T follicular helper cell (primary cell): ENCODE measurements around the gene CHST5.
"Not testable (repeated sequence)": the region's sequence is repeated elsewhere in the genome, so short reads cannot be mapped to it uniquely, and the experiment has no call there.

ENCODE experiments used
- DNase-seq: peaks from one replicate; pipeline ENCODE4 v3.0.0-alpha.2; 2020; ENCODE audit warnings: low read depth

CHST5 gene

DNA sequence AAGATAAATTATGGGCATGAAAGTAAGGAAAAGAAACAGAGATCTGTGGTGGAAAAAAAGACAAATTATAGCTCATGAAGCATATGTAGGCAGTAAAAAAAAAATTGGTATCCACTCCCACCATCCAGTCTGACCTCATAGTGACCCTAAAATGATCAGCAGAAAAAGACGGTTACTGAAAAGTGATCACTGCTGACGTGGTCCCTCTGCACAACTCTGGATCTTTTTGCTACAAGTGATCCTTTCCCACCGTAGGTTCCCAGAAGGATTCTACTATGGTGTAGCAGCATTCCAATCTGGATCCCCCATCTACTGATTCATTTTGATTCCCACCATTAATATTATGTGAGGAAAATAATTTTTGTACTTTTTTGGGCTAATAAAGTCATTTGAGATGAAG lies 29.8 kb downstream of the CHST5 start:
- DNase-seq = no peak

DNA sequence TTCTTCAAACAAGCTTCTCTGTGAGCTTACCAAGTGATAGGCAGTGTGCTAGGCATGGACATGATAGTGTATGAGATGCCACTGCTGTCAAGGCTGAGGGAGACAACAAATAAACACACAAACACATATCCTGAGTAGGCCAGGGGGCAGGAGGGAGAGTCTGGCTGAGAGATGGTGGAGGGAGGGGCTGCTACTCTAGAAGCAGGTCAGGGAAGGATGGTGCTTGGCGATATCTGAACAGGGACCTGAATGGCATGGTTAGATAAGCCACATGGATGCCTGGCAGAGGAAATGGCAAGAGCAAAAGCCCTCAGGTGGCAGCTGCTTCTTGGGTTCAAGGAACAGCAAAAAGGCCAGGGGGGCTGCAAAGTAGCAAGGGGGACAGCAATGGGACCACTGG lies 32.1 kb downstream of the CHST5 start:
- no peak for DNase-seq

DNA sequence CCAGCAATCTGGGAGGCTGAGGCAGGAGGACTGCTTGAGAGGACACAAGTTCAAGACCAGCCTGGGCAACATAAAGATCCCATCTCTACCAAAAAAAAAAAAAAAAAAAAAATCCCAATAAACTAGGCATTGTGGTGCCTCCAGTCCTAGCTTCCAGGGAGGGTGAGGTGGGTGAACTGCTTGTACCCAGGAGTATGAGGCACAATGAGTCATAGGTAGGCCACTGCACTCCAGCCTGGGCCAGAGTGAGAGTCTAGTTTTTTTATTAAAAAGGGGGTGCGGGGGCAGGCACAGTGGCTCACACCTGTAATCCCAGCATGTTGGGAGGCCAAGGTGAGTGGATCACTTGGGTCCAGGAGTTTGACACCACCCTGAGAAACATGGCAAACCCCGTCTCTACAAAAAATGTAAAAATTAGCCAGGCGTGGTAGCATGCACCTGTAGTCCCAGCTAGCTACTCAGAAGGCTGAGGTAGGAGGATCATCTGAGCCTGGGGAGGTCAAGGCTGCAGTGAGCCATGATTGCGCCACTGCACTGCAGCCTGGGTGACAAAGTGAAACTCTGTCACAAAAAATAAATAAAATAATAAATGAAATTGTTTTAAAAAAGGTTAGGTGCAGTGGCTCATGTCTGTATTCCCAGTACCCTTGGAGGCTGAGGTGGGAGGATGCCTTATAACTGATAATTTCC lies 32.8 kb downstream of the CHST5 start:
- DNase-seq = no peak

DNA sequence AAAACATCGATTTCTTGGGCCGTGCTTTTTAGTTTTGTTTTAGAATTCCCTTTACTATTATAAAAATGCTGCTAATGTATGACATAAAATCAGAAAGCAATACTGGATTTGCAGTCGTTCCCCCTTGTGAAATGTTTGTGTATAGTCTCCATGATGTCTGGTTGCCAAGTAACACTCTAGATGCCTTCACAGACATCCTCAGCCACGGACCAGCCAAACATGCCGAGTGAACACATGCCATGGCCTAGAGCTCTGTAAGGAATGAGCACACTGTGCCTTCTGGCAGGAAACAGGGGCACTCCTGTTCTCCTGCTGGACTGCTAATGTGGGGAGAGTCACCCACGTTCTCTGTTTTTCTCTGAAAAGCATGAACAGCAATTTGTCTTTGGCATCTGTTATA lies 34.1 kb downstream of the CHST5 start:
- not testable (repeated sequence) for DNase-seq

DNA sequence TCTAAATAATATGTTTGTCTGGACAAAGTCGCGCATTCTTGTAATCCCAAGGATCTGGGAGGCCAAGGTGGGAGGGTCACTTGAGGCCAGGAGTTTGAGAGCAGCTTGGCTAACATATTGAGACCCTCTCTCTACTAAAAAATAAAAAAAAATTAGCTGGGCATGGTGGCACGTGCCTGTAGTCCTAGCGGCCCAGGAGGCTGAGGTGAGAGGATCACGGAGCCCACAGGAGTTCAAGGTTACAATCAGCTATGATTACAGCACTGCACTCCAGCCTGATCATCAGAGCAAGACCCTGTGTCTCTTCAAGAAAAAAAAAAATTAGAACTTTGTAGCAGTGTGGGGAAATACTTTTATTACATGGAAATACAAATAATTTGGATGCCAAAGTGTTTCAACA lies 34.5 kb downstream of the CHST5 start:
- DNase-seq = no peak

DNA sequence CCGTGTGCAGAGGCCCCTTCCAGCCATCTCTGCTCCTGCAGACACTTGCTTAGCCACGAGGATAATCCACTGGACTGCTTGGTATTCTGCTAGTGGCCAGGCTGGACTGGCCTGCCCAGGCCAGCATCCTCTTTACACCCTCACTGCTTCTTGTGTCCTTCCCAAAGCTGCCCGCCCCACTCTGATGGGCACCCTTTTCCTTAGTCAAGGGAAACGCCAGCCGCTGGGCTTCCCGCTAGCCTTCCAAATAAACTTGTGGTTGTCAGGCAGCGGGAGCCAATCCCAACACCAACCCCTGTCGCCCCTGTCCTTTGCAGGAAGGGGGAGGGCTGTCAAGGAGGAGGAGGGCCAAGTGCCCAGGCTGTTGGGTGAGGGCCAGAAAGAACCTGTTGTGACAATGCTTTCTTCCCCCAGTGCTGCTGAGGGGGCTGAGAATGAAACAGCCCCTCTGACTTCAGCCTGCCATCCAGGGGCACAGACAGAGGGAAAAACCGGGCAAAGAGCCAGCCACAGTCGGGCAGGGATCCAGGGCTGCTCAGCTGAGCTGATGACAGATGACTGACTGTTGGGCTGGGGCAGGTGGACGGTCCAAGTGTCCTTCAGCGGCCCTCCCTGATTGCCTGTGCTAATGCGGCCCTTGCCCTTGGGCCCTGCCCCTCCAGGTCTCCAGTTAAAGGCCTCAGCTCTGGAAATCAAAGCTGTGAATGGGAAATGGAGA lies 37.1 kb downstream of the CHST5 start:
- not testable (repeated sequence) for DNase-seq

DNA sequence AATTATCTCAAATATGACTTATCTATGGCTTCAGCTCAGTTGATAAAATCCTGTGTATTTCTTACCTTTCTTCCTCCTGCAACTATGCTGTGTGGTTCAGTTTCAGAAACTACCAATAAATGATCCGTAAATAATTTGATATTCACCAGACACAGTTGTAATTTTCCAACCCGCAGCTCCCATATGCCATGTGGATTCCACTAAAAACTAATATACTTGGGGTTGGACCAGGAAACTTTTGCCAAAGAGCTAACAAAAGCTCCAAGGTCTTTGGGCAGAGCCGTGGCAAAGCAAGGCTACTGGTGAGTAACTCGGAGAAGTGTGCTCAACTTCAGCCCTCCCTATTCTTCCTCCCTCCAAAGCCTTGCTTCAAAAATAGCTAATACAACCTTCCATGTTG lies 38.4 kb downstream of the CHST5 start:
- no peak for DNase-seq

DNA sequence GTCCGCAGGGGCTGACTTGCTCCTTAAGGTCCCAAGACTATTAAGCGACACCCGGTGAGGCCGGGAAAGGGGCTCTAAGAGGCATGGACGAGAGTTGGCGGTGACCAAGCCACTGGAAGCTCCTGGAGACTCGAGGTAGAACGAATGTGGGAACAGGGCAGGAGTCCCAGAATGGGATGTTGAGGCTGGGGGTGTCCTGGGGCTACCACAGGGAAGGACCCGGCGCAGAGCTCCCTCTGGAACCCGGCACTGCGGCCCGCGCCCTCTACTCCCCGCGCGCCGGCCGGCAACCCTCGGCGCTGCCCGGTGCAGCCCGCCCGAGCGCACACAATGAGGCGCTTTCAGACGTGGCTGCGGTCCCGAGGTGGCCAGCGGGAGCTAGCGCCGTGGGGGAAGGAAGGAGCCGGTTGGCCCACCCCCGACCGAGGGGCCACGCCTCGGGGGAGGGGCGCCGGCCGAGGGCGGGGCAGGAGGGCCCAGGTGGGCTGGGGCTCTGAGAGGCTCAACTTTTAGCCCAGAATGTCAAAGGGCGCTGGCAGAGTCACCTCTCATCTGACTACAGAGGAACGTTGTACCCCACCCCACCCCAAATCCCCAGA lies 40.7 kb downstream of the CHST5 start, which contains the start of gene CHST6:
CHST6 (minus strand) TSS at position 366 of the 599 bp plus-strand sequence. CDS start 15,613 bp downstream, outside the sequence.
- DNase-seq = no peak

DNA sequence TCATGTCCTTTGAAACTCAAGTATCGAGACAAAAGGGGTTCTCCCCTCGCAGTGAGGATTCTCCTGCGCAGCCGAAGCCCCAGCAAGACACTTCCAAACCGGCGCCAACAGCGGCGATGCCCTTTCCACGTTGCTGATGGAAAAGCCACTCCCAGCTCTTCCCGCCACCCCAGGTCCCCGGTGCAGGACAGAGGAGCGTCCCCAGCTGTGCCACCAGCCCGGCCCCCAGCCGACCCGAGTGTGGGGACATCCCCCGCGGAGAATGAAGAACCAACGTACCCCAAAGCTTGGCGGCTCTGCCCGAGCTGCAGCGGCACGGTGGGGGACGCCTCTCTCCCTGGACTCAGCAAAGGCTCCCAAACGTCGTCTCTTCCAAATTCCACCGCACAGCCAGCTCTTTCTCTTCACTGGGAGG lies 41.2 kb downstream of the CHST5 start:
- no peak for DNase-seq

DNA sequence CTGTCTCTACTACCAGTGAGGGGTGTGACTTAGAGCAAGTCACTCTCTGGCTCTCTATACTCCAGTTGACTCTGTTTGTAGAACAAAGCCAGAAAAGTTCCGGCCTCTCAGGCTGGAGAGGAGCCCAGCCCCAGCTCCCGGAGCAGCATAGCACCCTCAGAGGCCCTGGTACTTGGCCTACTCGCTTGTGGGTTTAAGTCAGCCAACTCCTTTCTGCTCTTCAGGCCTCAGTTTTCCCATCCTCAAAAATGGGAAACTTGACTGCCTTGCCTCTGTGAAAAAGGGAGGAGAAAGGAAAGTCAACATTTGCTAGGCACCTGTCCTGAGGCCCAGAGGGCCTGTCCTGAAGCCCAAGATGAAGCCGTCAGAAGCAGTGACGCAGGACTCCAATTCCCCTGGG lies 41.7 kb downstream of the CHST5 start:
- DNase-seq = no peak

DNA sequence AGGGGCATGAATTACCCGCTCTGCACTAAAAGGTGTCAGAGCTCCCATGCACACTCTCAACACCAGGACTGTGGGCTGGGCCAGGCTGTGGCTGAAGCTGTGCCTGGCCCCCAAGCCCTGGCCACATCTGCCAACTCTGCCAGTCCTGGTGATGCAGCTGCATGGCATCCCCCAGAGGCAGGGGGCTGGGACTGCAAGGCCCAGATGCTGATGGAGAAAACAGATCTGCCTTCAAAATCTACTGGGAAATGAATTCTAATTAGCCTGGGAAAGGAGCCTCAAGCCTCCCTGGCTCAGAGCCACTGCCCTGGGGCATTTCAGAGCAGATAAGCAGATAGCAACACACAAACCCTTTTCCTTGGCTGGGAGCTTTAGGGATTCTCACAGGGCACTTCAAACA lies 44.0 kb downstream of the CHST5 start:
- DNase-seq = no peak

DNA sequence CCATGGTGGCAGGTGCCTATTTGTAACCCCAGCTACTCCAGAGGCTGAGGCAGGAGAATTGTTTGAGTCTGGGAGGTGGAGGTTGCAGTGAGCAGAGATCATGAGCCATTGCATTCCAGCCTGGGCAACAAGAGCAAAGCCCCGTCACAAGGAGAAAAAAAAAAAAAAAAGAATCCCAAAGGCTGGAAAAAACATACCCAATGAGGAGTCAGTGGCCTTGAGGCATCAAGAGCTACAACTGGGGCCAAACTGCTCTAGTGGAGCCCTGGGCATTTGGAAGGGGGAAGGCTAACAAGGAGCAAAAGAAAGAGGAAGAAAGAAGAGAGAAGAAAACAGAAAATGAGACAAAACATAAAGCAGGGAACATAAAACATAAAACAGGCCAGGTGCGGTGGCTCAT lies 47.6 kb downstream of the CHST5 start:
- no peak for DNase-seq

DNA sequence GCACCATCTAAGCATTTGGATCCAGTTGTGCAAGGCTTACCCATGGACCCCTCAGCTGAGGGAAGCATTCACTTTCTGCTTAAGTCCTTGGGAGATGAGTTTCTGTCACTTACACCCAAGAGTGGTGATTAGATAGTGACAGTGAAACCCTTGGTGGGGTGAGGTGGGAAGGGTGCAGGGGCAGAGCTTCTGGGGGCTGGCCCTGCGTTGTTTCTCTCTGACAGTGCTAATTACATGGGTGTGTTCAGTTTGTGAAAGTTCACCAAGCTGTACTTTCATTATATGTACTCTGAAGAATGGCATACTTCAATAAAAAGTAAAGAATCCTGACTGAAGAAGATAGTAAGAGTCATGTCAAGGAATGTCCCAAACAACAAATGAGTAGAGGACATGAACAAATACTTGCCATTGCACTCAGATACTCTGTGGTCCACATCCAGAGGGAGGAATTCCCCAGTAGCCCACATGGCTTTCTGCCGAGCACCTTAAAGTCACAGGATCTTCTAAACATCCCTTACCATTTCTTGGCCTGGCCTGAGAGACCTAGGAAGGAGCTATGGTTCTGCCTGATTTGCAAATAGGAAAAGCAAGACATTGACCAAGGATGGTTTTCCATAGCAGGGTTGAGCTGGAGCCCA lies 49.1 kb downstream of the CHST5 start:
- no peak for DNase-seq

DNA sequence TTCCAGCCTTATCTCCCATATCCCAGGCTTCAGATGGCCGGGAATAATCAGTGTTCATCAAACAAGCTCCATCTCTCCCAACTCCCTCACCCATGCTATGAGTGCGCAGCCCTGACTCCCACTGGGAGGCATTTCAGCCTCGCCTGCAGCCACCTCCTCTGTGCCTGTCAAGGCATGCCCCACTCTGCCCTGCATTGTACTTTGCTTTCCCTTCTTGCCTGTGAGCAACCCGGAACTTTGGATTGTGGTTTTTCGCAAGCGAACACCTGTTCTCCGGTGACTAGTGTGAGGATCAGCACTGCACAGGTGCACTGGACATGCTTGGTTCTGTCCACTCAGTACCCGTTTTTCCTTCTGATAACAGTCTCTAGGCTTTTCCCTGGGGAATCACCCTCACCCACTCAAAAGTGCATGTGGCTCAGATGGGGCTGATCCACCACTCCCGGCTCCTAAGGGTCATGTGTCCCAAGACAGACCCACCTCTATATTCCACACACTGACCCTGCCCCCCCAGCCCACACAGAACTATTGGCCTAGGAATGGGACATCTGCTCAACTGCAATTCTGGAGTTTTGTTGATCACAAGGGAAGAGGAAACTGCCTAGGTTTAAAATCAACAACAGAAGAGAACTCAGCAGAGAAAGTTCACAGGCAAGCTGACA lies 49.8 kb downstream of the CHST5 start:
- no peak for DNase-seq

DNA sequence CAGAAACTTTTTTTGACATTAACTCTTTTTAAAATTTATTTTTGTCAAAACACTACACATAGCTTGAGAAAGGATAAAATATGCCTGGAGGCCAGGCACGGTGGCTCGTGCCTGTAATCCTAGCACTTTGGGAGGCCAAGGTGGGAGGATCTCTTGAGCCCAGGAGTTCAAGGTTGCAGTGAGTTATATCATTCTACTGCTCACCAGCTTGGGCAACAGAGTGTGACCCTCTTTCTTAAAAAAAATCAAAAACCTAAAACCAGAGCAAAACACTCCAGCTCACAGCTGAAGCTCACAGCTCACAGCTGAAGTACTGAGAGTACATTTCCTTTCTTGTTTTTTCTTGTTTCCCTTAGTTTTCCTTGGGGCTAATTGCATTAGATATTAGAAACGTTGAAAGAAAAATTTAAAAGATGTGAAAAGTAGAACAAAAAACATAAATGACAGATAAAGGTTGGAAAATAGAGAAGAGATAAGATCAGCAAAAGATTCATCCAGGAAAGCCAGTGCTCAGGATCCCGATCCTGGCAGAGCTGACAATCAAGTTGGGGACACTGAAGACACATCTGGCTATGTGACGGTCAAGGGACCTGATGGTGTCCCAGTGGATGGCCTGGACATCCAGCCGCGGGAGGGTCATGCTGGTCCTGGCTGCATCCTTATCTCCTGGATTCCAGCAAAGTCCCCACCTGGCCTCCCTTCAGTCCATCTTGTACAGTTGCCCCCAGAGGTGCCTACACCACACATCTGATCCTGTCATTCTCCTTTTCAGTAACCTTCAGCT lies 50.5 kb downstream of the CHST5 start:
- DNase-seq = no peak

DNA sequence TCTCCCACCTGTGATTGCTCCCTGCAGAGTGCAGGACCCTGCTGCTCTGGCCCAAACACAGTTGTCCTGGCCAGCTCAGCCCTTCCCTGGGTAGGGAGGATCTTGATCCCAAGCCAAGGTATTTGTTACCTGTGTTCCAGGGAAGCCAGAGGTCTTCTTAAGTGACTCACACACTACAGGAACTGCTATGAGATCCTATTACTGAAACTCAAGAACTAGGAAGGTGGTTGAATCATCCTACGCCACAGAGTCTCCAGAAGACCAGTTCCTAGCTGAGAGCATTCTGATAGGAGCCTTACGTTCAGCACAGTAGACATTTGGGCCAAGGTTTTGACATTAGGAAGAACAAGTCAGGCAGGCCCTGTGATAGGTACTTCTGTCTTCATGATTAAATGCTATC lies 52.7 kb downstream of the CHST5 start:
- DNase-seq = no peak

DNA sequence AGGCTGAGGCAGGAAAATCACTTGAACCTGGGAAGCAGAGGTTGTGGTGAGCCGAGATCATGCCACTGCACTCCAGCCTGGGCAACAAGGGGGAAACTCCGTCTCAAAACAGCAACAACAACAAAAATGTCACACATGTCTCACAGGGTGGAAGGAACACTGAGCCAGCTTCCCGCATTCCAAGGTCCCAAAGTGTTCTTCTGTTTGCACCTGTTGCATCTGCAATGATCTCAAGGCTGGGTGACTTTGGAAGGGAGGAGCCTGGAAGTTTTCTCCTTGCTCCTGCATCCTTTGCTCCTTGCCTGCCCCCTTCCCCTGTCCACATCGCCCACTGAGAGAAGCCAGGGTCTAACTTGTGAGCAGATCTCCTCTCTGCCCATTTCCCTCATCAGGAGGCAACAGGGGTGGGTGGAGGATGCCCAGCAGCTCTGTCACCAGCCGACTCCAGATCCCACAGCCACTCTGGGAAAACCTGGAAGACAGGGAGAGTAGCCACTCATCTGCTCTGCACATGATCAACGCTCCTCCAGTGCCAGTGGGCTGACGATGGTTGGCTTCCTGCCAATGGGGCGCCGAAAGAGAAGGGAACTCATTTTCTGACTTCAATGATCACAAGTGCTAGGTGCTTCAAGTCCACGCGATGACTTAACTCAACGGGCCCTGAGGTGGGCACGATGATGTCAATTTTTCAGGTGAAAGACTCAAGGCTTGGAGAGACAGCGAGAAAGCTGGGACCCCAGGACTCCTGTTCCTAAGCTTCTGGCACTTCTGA lies 53.3 kb downstream of the CHST5 start:
- DNase-seq = no peak

DNA sequence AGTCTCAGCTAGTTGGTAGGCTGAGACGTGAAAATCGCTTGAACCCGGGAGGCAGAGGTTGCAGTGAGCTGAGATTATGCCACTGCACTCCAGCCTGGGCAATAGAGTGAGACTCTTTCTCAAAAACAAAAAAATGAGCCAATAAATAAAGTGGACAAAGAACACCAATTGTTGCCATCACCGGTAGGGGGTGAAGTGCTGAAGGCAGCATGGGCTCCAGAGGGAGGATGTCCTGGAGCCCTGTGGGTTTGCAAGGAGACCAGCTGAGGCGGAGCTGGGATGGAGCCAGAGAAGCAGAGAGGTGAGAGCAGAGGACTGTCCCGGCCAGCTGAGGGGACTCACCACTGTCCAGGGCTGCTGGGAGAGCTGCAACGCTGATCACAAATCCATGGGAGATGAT lies 54.4 kb downstream of the CHST5 start:
- DNase-seq = no peak

DNA sequence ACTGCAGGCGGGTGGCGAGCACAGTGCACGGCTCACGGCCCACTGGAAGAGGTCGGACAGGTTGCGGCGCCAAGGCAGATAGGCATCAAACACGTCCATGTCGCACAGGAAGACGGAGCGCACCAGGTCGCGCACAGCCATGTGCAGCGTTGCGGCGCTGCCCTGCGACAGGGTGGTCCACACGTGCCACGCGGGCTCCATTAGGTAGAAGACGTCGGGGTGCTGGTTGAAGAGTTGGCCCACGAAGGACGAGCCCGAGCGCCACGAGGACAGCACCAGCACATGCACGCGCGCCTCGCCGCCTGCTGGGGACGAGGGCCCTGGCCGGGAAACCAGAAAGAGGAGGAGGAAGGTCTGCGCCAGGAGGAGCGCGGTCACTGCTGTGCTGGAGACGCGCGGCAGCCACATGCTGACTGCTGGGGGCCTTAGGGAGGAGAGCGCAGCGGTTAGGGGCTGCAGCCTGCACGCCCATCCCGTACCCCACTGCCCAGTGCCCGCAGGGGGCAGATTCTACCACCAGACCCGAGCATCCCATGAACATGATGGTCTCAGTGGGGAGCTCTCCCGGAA lies 56.4 kb downstream of the CHST5 start:
- DNase-seq = no peak
